Caco-2 (cell line): ENCODE data around the gene CERT1. TPM values are rescaled to one million over a fixed set of nuclear protein-coding genes. Genes with fewer than 3 reads are reported as not detected.

Experiments
- BruUV-seq: library from RNA; stranded (reverse); fragments of 400-500 nt; replicated peaks from 2 replicates; lab custom pipeline; 2021; lab: Mats Ljungman, UMichigan
- CTCF ChIA-PET: fragments of 300-600 bp; sonication (Branson Sonifier 250); formaldehyde crosslinking; loops from one replicate; lab custom pipeline; 2022; ENCODE audit warnings: antibody characterized with exemption; lab: Charles Lee
- POLR2A ChIA-PET: fragments of 300-600 bp; sonication (Branson Sonifier 250); formaldehyde crosslinking; loops from one replicate; lab custom pipeline; 2022; ENCODE audit warnings: antibody characterized with exemption; lab: Charles Lee
- DNase-seq, 2 experiments: peaks; one replicate each; pipeline versions ENCODE4 v3.0.0 to v3.0.0-alpha.2; 2020 to 2022
- H3K27me3 ChIP-seq: replicated peaks from 2 replicates; pipeline ENCODE4 v1.6.0; 2011; ENCODE audit warnings: low read length; ENCODE audit not compliant: control insufficient read depth, insufficient read depth
- H3K36me3 ChIP-seq: 2 replicates; pipeline ENCODE4 v1.5.1; 2011; ENCODE audit warnings: low read length; ENCODE audit not compliant: control insufficient read depth, insufficient read depth
- H3K4me1 ChIP-seq: fragments of 250-450 bp; sonication (Bioruptor Pico); 2 replicates; pipeline ENCODE4 v1.5.1; 2020; ENCODE audit warnings: mild to moderate bottlenecking
- H3K4me3 ChIP-seq: 2 replicates; pipeline ENCODE4 v1.5.1; 2011; ENCODE audit warnings: low read depth, mild to moderate bottlenecking, control low read depth, low read length
- H3K9me3 ChIP-seq: fragments of 250-450 bp; sonication (Bioruptor Pico); 2 replicates; pipeline ENCODE4 v1.5.1; 2020; ENCODE audit warnings: mild to moderate bottlenecking, moderate library complexity
- H3K27ac Mint-ChIP-seq: one replicate; pipeline ENCODE4 v1.8.0; 2022; ENCODE audit warnings: mixed read lengths; ENCODE audit not compliant: unreplicated experiment
- H3K27me3 Mint-ChIP-seq: one replicate; pipeline ENCODE4 v1.8.0; 2022; ENCODE audit warnings: mixed read lengths; ENCODE audit not compliant: insufficient read depth, unreplicated experiment
- H3K36me3 Mint-ChIP-seq: one replicate; pipeline ENCODE4 v1.8.0; 2022; ENCODE audit warnings: mild to moderate bottlenecking, mixed read lengths; ENCODE audit not compliant: insufficient read depth, unreplicated experiment
- H3K4me1 Mint-ChIP-seq: one replicate; pipeline ENCODE4 v1.8.0; 2022; ENCODE audit warnings: low read depth, mixed read lengths; ENCODE audit not compliant: unreplicated experiment
- H3K4me3 Mint-ChIP-seq: one replicate; pipeline ENCODE4 v1.8.0; 2022; ENCODE audit warnings: mild to moderate bottlenecking, moderate library complexity, mixed read lengths; ENCODE audit not compliant: unreplicated experiment
- H3K9me3 Mint-ChIP-seq: one replicate; pipeline ENCODE4 v1.8.0; 2022; ENCODE audit warnings: mixed read lengths; ENCODE audit not compliant: unreplicated experiment
- CTCF ChIP-seq, 2 experiments: fragments of 200-600 bp in 1 of 2; IDR thresholded peaks; 1 replicate in 1 of 2; 2 replicates in 1 of 2; pipeline versions ENCODE4 v1.5.1 to v1.8.0; 2011 to 2022; ENCODE audit warnings: antibody characterized with exemption in 1 of 2, control low read depth in 1 of 2, inconsistent platforms in 1 of 2, low read depth in 1 of 2, low read length in 1 of 2, mild to moderate bottlenecking in 1 of 2, moderate library complexity in 1 of 2; ENCODE audit not compliant: insufficient read depth in 1 of 2, severe bottlenecking in 1 of 2, unreplicated experiment in 1 of 2
- intact Hi-C: fragments of 100-400 bp; cut with micrococcal nuclease; formaldehyde crosslinking; loops from one replicate; pipeline ENCODE4 v1.10.0; 2022; ENCODE audit not compliant: unreplicated experiment
- total RNA-seq: library from RNA; stranded (reverse); gene quantifications from 2 replicates; pipeline ENCODE4 v1.2.3, GENCODE V29; 2022

CERT1 gene
- total RNA-seq, 1 experiment from 2014 or later = 44.3 TPM

GRCh38 chr5:75414241-75414640 lies 97.2 kb downstream of the CERT1 start:
- CTCF ChIA-PET = no interaction called here
- no peak for TF ChIP-seq CTCF (IDR thresholded peaks at IDR 0.05; ENCODE audit: insufficient read depth in 1 of 2, low read depth in 1 of 2, low read length in 1 of 2, severe bottlenecking in 1 of 2, unreplicated experiment in 1 of 2)
- POLR2A ChIA-PET = no interaction called here
- H3K27ac Mint-ChIP-seq = no peak overlapping the region
- no TSS peak for BruUV-seq
- no peaks in the 10 kb centered on the region for H3K27me3 ChIP-seq
- no peak overlapping the region for H3K4me3 Mint-ChIP-seq
- DNase-seq = no peak
- intact Hi-C loops = no loop called here
- no peaks in the 10 kb centered on the region for H3K36me3 ChIP-seq
- H3K9me3 ChIP-seq = no peaks in the 10 kb centered on the region; the same call in 1 of the 2 replicates
- H3K4me1 Mint-ChIP-seq = peaks cover 9% of the 10 kb centered on the region
- peaks cover 15% of the 10 kb centered on the region for H3K36me3 Mint-ChIP-seq
- H3K27me3 Mint-ChIP-seq = no peaks in the 10 kb centered on the region
- no peaks in the 10 kb centered on the region for H3K4me1 ChIP-seq
- no peak overlapping the region for H3K4me3 ChIP-seq
- no peaks in the 10 kb centered on the region for H3K9me3 Mint-ChIP-seq

GRCh38 chr5:75412111-75412990 lies 99.1 kb downstream of the CERT1 start:
- no peak overlapping the region for H3K27ac Mint-ChIP-seq
- peaks cover 9% of the 10 kb centered on the region for H3K4me1 Mint-ChIP-seq
- BruUV-seq = no TSS peak
- H3K4me3 Mint-ChIP-seq = no peak overlapping the region
- intact Hi-C loops = no loop called here
- no peaks in the 10 kb centered on the region for H3K27me3 ChIP-seq
- H3K9me3 ChIP-seq = no peaks in the 10 kb centered on the region; the same call in 1 of the 2 replicates
- no peaks in the 10 kb centered on the region for H3K36me3 ChIP-seq
- no peaks in the 10 kb centered on the region for H3K9me3 Mint-ChIP-seq
- CTCF ChIA-PET = no interaction called here
- H3K4me3 ChIP-seq = no peak overlapping the region
- POLR2A ChIA-PET = interaction anchor here (0.5 kb wide), 1 partner anchor 267 kb away, joined by 3 read pairs; no protein-coding TSS in a partner anchor
- no peaks in the 10 kb centered on the region for H3K27me3 Mint-ChIP-seq
- no peak for TF ChIP-seq CTCF (IDR thresholded peaks at IDR 0.05; ENCODE audit: insufficient read depth in 1 of 2, low read depth in 1 of 2, low read length in 1 of 2, severe bottlenecking in 1 of 2, unreplicated experiment in 1 of 2)
- peak in 1 of 2 experiments; percentile 4 for DNase-seq
- no peaks in the 10 kb centered on the region for H3K4me1 ChIP-seq
- peaks cover 6% of the 10 kb centered on the region for H3K36me3 Mint-ChIP-seq

GRCh38 chr5:75405296-75405695 lies 106.1 kb downstream of the CERT1 start:
- no peak for DNase-seq
- H3K27me3 Mint-ChIP-seq = no peaks in the 10 kb centered on the region
- no peak overlapping the region for H3K4me3 Mint-ChIP-seq
- POLR2A ChIA-PET = no interaction called here
- Histone ChIP-seq H3K4me1 (no peaks in the 10 kb centered on the region), H3K4me3 (no peak overlapping the region), H3K27me3 (no peaks in the 10 kb centered on the region), H3K36me3 (no peaks in the 10 kb centered on the region), H3K9me3 (no peaks in the 10 kb centered on the region)
- H3K36me3 Mint-ChIP-seq = peaks cover 6% of the 10 kb centered on the region
- H3K27ac Mint-ChIP-seq = no peak overlapping the region
- intact Hi-C loops = no loop called here
- H3K4me1 Mint-ChIP-seq = no peaks in the 10 kb centered on the region
- H3K9me3 Mint-ChIP-seq = no peaks in the 10 kb centered on the region
- CTCF ChIA-PET = no interaction called here
- BruUV-seq = no TSS peak
- TF ChIP-seq CTCF (IDR thresholded peaks at IDR 0.05; ENCODE audit: insufficient read depth in 1 of 2, low read depth in 1 of 2, low read length in 1 of 2, severe bottlenecking in 1 of 2, unreplicated experiment in 1 of 2) = no peak
